GM19328 (cell line): ENCODE results near the gene HELQ.

Experiments
- ATAC-seq: cut with Tn5 transposase; IDR thresholded peaks from one replicate; pipeline ENCODE4 v1.9.1; 2021; ENCODE audit warnings: mild to moderate bottlenecking, moderate library complexity; ENCODE audit not compliant: unreplicated experiment

The HELQ gene

GRCh38 chr4:83378419-83378818, 77.2 kb downstream of the HELQ start:
- ATAC-seq: no peak

- no peak for ATAC-seq
Measured at GRCh38 chr4:83372931-83373330, 82.7 kb downstream of the HELQ start.

GRCh38 chr4:83371936-83372335, 83.7 kb downstream of the HELQ start:
- ATAC-seq: no peak

GRCh38 chr4:83371235-83371634, 84.4 kb downstream of the HELQ start:
- ATAC-seq: no peak

DNA sequence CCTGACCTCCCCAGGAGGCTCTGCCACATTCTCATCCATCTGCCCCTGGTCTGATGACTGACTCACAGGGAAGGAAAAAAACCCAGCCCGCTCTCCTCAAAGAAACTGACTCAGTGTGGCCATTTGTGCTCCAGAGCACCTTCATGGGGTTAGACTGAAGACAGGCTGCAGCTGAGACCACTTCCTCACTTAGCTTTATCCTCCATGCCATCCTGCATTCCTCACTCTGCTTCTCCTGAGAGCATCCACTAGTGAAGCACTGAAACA, 85.0 kb downstream of the HELQ start:
- ATAC-seq: no peak

DNA sequence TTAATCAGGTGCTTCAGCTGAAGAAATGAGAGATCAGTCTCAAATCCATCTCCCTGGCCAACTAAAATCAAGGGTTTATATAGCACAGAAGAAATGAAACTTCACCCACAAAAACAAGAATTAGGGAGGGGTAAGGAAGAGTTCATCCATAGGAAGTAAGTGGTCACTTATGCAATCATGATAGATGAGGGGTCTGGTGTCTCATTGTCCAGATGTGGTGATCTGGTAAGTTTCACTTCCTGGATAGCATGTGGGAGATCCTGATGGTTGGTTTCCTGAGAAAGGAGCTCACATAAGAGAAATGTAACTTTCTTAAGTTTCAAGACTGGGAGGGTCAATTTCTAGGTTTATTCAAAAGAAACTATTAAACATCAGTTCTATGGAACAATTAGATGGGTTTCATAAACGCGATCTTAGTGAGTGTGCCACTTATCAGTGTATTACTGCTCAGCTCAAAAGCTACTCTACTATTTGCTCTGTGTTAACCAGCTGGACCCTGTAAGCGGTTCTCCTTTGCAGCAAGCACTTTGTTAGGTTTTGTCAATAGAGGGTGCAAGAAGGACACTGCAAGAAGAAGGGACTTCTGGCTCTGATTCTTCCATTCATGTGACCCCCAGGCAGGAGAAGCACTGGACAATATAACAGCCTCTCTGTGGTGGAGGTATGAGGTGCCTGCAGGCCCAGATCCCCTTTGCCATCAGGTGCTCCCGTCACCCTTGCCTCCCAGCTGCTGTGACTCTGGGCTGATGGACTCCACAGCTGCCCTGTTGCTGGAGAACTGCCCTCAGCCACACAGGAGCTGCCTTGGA, 85.6 kb downstream of the HELQ start:
- ATAC-seq: no peak

DNA sequence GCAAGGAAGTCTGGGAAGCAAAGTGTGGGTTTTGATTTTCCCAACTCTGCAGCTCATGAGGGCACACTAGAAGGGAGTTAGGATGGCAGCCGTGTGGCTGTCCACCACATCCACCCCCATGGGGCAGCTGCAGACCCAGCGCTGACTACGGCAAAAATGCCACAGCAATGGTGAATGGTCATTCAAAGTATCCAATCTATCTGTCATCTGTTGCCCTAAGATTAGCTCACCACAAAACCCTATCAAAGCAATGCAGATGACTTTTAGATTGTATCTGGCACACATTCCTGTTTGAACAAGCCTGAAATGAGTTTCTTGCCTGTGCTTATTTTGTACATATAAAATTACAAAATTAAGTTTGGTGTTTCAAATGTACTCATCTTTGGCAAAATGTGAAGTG, 91.3 kb downstream of the HELQ start:
- ATAC-seq: no peak

GRCh38 chr4:83362492-83363329, 92.9 kb downstream of the HELQ start:
- no peak for ATAC-seq

GRCh38 chr4:83361416-83362103, 94.1 kb downstream of the HELQ start:
- ATAC-seq: no peak

DNA sequence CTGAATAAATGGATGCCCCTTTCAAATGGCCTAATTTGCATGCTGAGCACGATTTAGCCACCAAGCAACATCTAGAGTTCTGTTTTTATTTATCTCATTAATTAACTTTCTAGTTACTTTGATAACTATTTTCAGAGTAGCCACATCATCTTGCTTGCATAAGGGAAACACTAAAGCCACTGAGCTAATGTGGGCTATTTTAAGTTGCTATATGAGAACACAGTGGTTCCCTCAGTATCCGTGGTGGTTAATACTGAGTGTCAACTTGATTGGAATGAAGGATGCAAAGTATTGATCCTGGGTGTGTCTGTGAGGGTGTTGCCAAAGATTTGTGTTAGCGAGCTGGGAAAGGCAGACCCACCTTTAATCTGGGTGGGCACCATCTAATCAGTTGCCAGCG, 95.6 kb downstream of the HELQ start:
- no peak for ATAC-seq

GRCh38 chr4:83358410-83358809, 97.2 kb downstream of the HELQ start:
- no peak for ATAC-seq
